ENCODE measurements around the gene SULT6B1. TPM values are rescaled to one million over a fixed set of nuclear protein-coding genes. Genes with fewer than 3 reads are reported as not detected.

The SULT6B1 gene
- total and polyA plus RNA-seq, 11 donors, result not detected

GRCh38 chr2:37167636-37168180 is 20.8 kb downstream of the SULT6B1 start:
- DNase-seq, result no peak
- ATAC-seq, result no peak
- Histone ChIP-seq H3K27ac (no peak overlapping the region), H3K27me3 (no peaks in the 10 kb centered on the region), H3K4me1 (no peaks in the 10 kb centered on the region), H3K4me3 (no peak overlapping the region), H3K9me3 (peaks cover 0 to 24% (median 9%) of the 10 kb centered on the region in 12 donors), H3K36me3 (no peaks in the 10 kb centered on the region)
- TF ChIP-seq CTCF (IDR thresholded peaks at IDR 0.05), result no peak
- TF ChIP-seq POLR2A (IDR thresholded peaks at IDR 0.05), result no peak
- 89 to 97% (median 95%) methylated on average over 3 of the region's 3 CpGs for WGBS, 4 donors
- intact Hi-C loops (cut with DNase I), result loop anchor here in 2 of 10 donors (10.0 kb wide), 2 partner anchors 187 to 1107 kb away; no protein-coding TSS in a partner anchor

GRCh38 chr2:37164757-37165156 is 23.7 kb downstream of the SULT6B1 start:
- WGBS, 4 donors, result 86 to 94% (median 92%) methylated on average over 1 of the region's 1 CpG
- H3K4me1 ChIP-seq, result no peaks in the 10 kb centered on the region
- TF ChIP-seq CTCF (IDR thresholded peaks at IDR 0.05) (no peak), POLR2A (IDR thresholded peaks at IDR 0.05) (no peak)
- ATAC-seq (no peak), DNase-seq (no peak)
- peaks cover 0 to 24% (median 9%) of the 10 kb centered on the region in 12 donors for H3K9me3 ChIP-seq
- no peak overlapping the region for H3K27ac ChIP-seq
- H3K27me3 ChIP-seq, result no peaks in the 10 kb centered on the region
- intact Hi-C loops (cut with DNase I), result loop anchor here in 2 of 10 donors (10.0 kb wide), 2 partner anchors 190 to 1110 kb away; no protein-coding TSS in a partner anchor
- no peaks in the 10 kb centered on the region for H3K36me3 ChIP-seq
- H3K4me3 ChIP-seq, result no peak overlapping the region

GRCh38 chr2:37156857-37157714 is 31.4 kb downstream of the SULT6B1 start, which contains the start of gene EIF2AK2:
Gene EIF2AK2 (minus strand): TSS chr2:37156980. CDS start chr2:37147806, 9,174 bp downstream.
- Histone ChIP-seq H3K4me1 (peaks cover 0 to 25% (median 18%) of the 10 kb centered on the region in 12 donors), H3K36me3 (peaks cover 0 to 17% (median 0%) of the 10 kb centered on the region in 9 donors), H3K27me3 (no peaks in the 10 kb centered on the region), H3K9me3 (no peaks in the 10 kb centered on the region), H3K4me3 (peak within 1 kb of the TSS; percentile 72 to 100 (median 89)), H3K27ac (peak within 1 kb of the TSS; percentile 75 to 96 (median 92))
- WGBS, 4 donors, result 10 to 27% (median 13%) methylated on average over 23 to 55 of the region's 55 CpGs
- intact Hi-C loops (cut with DNase I), result loop anchor here in 1 of 10 donors (10.0 kb wide), 1 partner anchor 718 kb away; no protein-coding TSS in a partner anchor
- ATAC-seq (peak; percentile 60 to 94 (median 90)), DNase-seq (peak; percentile 86 to 91 (median 88))
- TF ChIP-seq POLR2A (IDR thresholded peaks at IDR 0.05) (no peak), CTCF (IDR thresholded peaks at IDR 0.05) (peak in 1 of 12 donors; percentile 11)

All from heart left ventricle (tissue), 16 donors.